Loucy (cell line): ENCODE results near the gene RPL27A.

ENCODE experiments used
- EZH2phosphoT487 ChIP-seq: fragments of 200-600 bp; IDR thresholded peaks from 2 replicates; pipeline ENCODE4 v1.6.1; 2018; ENCODE audit warnings: antibody characterized with exemption, mild to moderate bottlenecking, moderate library complexity, borderline replicate concordance
- TF ChIP-seq, protein P1 (sequence below): fragments of 200-600 bp; sonication (generic); conservative IDR thresholded peaks from 2 replicates; pipeline ENCODE4 v1.5.1; 2014; ENCODE audit warnings: mild to moderate bottlenecking, antibody characterized with exemption, low read length

DNA sequence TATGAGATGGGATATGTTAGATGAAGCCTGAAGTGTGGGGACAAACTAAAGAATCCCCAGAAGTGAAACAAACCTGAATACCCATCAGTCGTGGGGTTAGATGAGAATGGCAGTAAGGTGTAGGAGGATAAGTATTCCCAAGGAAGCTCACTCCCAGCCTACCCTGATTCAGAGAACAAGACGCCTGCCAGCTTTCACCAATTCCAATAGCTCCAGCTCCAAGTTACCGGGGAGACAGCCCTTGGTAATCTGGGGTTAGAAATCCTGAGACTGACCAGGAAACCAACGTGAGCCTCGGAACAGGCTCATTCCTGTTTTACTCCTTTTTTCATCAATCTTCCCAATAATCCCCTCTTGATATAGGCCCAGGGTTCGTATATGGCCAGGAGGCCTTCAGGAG lies 46.5 kb downstream of the RPL27A start:
- TF ChIP-seq, protein P1, sequence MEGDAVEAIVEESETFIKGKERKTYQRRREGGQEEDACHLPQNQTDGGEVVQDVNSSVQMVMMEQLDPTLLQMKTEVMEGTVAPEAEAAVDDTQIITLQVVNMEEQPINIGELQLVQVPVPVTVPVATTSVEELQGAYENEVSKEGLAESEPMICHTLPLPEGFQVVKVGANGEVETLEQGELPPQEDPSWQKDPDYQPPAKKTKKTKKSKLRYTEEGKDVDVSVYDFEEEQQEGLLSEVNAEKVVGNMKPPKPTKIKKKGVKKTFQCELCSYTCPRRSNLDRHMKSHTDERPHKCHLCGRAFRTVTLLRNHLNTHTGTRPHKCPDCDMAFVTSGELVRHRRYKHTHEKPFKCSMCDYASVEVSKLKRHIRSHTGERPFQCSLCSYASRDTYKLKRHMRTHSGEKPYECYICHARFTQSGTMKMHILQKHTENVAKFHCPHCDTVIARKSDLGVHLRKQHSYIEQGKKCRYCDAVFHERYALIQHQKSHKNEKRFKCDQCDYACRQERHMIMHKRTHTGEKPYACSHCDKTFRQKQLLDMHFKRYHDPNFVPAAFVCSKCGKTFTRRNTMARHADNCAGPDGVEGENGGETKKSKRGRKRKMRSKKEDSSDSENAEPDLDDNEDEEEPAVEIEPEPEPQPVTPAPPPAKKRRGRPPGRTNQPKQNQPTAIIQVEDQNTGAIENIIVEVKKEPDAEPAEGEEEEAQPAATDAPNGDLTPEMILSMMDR, result no peak
- no peak for TF ChIP-seq EZH2phosphoT487
